Stimulated activated CD8-positive, alpha-beta memory T cell treated with anti-CD3 and anti-CD28 coated beads, Interleukin-7, amount 100 ng/mL, for 1 hour (primary cell): ENCODE measurements around the gene HOXC6.
"Not testable (repeated sequence)": the region's sequence is repeated elsewhere in the genome, so short reads cannot be mapped to it uniquely, and the experiment has no call there.

Experiments
- DNase-seq, 2 donors: peaks; one replicate each; pipeline ENCODE4 v3.0.0-alpha.2; 2020; ENCODE audit warnings: low read depth in 2 of 2

The HOXC6 gene

DNA sequence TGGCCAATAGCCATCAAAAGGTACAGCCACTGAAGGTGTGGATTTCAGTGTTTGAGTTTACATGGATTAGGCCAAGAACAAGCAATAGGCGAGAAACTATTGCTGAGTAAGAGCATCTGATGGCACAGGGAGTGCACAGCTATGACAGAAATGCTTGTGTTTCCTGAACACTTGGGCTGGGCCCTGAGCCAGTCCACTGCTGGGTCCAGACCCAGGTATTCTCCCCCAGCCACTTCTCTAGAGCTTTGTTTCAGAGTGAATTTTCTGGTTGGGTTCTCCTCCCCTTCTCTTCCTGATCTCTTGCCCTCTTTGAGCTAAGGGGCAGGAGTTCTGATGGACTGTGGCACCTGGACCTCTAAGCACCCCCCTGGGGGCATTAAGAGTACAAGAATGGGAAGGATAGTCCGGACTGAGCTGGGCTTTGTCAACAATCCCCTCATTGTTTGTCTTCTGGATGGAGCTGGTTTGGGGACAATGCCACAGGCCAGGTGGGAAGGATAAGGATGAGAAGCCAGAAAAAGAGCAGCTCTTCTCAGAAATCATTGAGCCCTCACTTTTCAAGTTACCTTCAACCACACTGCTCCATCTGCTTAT lies 13.0 kb downstream of the HOXC6 start:
- no peak for DNase-seq

GRCh38 chr12:54042033-54042432 lies 13.8 kb downstream of the HOXC6 start:
- not testable (repeated sequence) for DNase-seq

DNA sequence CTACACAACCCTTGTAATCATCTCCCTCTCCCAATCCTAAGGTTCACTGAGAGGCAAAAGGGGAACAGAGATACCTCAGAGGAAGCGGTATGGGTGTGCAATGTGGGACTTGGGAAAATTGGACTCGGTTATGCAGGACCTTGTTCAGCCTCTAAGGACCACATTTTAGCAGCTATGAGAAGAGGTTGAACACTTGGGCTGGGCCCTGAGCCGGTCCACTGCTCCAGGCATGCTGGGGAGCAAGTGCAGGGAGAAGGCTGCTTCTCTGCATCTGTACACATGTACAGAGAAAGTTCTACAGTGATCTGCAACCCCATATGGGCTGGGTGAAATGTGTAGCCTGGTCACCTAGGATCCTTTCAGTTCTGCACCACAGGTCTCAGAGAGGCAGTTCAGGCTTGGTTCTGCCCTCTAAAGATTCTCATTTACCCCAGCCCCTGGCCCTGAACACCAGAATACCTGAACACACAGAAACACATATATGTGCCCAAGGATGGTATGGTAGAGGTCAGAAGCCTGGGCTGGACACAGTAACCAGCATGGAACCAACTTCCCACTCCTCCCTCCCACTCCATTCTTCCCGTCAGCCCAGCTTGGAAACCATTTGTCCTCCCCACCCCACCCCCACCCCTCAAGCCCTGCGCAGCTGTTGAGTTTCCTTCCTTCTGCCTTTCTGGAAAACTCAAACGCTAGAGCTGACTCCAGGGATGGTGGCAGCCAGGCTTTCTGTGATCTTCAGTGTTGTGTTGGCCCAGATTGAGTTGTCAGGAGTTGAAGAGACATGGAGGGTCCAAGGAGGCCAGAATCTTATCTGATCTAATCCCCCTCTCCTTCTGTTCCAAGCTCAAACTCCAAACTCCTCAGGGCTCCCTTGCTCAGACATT lies 15.0 kb downstream of the HOXC6 start:
- DNase-seq: no peak

DNA sequence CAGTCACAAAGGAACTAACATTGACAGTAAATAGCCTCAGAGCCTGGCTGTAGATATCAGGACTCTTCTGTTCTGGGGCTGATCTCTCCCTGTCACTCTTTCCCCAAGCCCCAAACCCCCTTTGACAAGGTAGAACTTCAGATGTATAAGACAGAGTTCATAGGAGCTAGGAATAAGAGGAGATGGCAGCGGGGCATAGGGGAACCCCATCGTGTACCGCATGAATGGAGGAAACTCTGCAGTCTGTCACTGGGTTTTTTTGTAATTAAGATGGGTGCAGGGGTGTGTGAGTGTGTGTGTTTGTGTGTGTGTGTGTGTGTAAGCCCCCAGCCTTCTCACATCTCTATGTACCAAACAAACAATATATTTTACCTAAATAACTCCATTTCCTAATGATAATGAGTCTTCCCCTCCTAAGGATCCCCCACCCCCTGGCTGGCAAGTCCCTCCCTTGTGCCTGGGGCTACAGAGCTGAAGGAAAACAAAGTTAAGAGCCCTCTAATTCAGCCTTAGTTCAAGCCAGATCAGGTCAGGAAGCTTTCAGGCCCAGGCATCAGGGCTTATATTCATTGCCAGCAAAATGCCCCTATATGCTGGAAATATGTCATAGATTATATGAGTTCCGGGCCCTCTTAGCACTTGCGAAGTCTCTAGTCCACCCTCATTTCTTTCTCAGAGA lies 16.3 kb downstream of the HOXC6 start:
- DNase-seq: no peak

DNA sequence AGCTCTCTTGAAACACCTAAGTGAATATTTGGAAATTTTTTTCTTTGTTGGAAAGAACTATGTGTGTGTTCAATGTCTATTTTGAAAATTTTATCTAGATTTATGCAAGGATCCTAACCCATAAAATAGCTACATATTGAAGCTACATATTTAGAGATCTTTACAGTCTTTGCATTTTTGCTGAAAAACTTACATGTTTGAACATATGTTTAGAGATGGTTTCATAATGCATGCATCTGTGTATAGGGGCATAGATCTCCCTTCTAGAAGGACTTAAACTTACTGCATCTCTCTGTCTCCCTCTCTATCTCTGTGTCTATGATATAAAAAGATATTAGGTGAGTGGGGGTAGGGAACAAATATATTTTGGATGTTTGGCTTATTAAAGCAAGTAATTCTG lies 17.2 kb downstream of the HOXC6 start:
- DNase-seq: no peak

DNA sequence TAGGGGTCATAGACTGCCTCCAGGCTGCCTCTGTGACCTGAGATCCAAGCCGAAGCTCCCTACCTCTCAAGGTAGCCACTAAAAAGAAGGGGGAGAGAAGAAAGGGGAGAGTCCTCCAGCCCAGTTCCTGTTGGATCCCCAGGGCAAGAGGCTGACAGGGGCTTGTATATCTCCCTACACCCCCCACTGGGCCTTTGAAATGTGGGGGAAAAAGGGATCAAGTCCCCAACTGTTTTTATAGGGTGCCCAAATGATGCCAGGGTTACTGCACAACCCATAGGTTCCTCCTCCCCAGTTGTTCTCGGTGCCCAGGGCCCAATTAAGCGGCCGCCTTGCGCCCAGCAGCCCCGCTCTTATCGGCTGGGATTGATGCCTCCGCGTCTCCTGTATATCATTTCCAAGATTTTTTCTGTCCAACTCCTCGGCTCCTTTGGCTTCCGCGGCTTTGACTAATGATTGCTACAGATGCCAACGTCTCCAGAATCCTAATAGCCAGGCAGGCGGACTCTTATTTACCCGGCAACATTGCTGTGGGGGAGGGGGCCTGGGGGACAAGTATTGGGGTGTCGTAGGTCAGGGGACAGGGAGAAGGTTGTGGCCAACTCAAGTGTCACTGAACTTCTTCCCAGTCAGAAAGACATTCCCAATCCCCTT lies 17.8 kb downstream of the HOXC6 start:
- DNase-seq: no peak

DNA sequence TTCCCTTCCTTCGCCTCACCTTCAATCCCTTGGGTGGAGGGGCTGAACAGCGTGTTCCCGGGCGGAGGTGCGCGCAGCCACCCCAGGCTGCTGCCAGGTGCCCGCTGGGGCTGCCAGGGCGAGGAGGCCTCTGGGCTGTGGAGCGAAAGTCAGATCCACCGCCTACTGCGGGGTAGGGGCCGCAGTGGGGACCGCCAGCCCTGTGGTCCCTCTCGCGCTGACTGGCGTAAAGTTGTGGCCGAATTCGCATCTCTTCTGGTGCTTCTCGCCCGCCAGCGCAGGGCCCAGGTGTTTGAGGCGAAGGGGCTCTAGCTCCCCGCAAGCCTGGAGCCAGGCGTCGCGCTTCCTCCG lies 18.5 kb downstream of the HOXC6 start:
- DNase-seq: no peak

DNA sequence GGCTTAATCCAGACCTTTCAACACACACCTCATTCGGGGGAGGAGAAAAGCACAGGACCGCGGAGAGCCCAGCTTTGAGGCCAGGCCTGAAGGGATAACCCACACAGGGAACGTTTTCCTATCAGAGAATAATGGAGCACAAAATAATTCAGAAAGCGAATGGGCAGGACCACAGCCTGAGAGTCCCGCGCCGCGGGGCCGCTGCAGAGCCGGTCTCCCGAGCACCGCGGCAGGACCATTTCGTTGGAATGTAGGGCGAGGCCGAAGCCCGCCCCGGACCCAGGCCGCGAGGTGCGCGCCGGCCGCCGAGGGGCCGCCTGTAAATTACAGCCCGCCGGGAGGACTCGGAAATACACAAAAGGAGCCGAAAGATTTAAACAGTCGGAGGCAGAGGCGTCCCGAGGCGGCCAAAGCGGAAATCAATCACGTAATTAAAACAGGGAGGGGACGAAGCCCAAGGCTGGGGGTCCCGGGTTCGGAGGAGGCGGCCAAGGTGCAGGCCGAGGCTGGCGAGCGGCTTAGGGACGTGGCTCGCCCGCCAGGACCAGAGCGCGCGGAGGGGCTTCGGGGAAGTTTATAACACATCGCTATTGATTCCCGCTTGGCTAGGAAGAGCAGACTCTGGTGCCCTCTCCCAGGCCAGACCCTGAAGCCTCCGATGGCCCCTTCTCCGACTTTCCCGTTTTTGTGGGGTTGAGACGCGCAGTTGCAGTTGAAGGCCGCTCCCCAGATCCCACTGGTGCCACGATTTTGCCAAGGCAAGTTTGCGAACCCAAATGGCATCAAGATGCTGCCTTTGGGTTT lies 19.1 kb downstream of the HOXC6 start:
- no peak for DNase-seq

DNA sequence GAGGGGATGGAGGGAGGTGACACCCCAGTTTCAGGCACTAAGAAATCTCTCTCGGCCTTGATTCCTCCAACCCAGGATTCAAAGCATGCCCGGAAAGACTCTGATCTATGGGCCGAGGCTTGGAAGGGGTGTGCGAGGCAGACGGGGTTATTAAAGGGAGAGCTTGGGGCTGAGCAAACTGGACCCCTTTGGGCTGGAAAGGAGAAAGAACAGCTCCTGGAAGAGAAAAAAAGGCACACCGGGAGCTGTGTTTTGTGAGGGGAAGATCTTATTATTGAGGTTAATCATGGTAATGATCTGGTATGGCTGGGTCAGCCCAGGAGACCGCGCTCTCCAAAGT lies 19.7 kb downstream of the HOXC6 start:
- no peak for DNase-seq

GRCh38 chr12:54048406-54049093 lies 20.3 kb downstream of the HOXC6 start:
- DNase-seq: no peak

- DNase-seq: no peak
Measured at GRCh38 chr12:54049108-54049507, 20.9 kb downstream of the HOXC6 start.

DNA sequence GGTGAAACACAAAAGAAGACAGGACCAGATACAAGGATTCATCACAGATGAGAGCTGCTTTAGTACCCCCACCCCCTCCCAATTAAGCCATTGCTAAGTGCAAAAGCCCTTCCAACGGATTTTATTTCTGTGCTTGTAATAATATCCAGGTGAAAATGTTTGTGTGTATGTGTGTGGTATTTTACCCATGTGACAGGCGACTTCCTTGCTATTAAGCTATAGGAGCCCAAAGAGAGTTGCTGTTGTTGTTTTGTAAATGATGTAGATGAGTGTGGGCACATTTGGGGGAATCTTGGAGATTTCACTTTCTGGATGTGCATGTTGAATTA lies 22.2 kb downstream of the HOXC6 start:
- no peak for DNase-seq

DNA sequence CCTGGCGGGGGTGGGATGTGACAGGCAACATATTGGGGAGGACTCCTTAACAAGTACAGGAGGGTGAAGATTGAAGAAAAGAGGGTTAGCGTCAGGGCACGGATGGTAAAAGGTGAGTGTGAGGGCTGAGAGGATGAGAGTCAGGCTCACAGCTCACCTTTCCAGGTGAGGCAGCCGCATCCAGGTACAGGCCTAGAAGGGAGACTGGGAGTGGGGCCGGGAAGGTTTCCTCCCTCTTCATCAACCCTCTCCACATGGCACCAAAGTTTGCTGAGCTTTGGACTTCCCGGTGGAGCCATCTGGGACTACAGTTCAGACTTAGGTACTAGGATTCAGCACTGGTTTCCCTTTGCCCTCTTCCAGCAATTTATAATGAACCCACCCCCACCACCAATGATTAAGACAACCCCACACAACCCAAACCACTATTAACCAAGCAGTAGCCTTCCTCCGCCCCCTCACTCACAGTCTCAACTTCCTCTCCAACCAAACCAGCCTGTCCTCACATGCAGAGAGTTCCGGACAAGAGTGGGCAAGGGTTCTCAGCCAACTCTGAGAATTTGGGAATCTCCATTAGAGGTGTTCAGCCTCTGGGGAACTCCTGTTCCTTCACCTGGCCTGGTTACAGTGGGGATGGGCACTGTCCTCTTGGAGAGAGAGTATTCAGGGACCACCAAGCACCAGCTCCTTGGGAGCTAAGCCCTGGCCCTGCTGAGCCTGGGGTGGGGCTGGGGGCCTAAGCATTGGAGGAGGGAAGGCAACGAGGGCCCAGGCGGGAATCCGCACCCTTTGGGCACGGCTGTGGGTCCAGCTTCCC lies 23.0 kb downstream of the HOXC6 start:
- no peak for DNase-seq

DNA sequence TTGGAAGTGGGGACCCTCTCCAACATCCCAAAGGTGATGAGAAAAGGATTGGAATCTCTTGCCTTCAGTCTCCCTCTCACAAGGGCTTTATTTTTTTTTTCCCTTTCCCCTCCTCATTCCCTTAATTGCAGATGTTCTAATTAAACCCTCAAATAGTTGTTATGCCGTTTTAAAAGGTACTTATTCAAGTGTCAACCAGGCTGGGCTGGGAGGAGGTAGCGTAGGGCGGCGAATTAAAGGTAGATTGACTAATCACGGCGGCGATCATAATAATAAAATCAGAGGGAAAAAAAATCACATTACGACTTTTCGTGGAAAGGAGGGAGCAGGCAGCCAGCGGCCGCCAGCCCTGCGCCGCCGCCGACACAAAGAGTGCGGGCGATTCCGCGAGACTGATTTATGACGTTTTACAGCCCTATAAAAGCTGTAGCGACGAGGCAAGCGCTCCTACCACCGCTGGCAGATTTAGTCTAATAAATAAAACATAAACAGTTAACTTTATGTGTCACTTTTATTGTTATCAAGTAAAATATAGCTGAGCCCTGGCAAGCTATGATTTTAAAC lies 23.7 kb downstream of the HOXC6 start:
- no peak for DNase-seq

- DNase-seq: no peak
Measured at GRCh38 chr12:54052438-54053002, 24.3 kb downstream of the HOXC6 start.

DNA sequence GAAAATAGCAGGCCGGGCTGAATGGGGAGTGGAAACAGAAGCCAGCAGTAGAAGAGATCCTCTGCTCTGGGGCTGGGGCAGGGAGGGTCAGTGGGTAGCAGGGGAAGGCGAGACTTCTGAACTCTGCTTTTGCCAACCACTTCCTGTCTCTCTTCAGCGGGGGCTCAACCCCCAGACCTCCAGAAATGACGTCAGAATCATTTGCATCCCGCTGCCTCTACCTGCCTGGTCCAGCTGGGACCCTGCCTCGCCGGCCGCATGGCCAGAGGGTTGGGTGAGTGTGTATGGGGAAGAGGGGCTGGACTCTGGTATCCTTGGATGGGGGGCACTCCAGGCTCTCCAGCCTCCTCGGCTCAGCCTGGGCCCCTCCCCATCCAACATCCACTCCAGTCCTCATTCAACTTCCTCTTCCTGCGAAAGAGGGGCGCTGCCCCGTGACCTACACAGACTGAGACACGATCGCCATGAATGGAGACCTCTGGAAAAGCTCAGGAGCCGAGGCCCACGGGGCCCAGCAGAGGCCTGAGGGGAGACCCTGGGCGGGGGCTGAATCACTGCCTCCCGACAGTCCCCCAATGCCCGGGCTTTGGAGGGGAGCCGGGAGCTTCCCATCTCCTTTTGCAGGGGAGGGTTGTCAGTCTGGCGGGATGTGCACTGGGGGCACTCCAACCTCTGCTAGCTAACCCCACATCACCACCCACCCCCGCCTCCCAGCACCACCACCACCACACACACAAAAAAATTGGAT lies 24.9 kb downstream of the HOXC6 start:
- DNase-seq: no peak

GRCh38 chr12:54053751-54054741 lies 25.8 kb downstream of the HOXC6 start, which contains the start of gene HOXC4:
HOXC4 (plus strand) TSS chr12:54053835; CDS start chr12:54053923, 88 bp downstream.
- DNase-seq: no peak

DNA sequence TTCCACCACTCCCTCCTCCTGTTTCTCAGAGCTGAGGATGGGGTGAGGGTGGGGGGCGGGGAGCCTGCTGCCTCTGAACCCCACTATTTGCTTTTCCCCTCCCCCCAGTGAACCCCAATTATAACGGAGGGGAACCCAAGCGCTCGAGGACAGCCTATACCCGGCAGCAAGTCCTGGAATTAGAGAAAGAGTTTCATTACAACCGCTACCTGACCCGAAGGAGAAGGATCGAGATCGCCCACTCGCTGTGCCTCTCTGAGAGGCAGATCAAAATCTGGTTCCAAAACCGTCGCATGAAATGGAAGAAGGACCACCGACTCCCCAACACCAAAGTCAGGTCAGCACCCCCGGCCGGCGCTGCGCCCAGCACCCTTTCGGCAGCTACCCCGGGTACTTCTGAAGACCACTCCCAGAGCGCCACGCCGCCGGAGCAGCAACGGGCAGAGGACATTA lies 26.5 kb downstream of the HOXC6 start:
- no peak for DNase-seq
